A549 (cell line): ENCODE measurements around the gene REEP6.

Experiments used
- BHLHE40 ChIP-seq: IDR thresholded peaks from 2 replicates; pipeline ENCODE4 v1.6.1; 2012; ENCODE audit warnings: low read depth, low read length, inconsistent platforms
- CEBPB ChIP-seq, 2 experiments: fragments of >200 bp in 1 of 2; sonication (Bioruptor Twin) in 1 of 2; formaldehyde crosslinking in 1 of 2; IDR thresholded peaks; 2 replicates each; pipeline ENCODE4 v1.6.1; 2012 to 2016
- CTCF ChIP-seq: fragments of >200 bp; sonication (Bioruptor Twin); formaldehyde crosslinking; IDR thresholded peaks from 3 replicates; pipeline ENCODE4 v1.5.1; 2016
- EP300 ChIP-seq, 2 experiments: fragments of >200 bp; sonication (Bioruptor Twin); formaldehyde crosslinking; IDR thresholded peaks; 2 replicates in 1 of 2; 3 replicates in 1 of 2; pipeline ENCODE4 v1.6.1; 2016 to 2017
- GATA3 ChIP-seq: IDR thresholded peaks from 2 replicates; pipeline ENCODE4 v1.6.1; 2012; ENCODE audit warnings: borderline replicate concordance
- KDM1A ChIP-seq: fragments of 200-600 bp; sonication (generic); IDR thresholded peaks from 2 replicates; pipeline ENCODE4 v1.6.1; 2016; ENCODE audit warnings: low read depth, mild to moderate bottlenecking
- MAX ChIP-seq: IDR thresholded peaks from 2 replicates; pipeline ENCODE4 v1.6.1; 2012
- PBX3 ChIP-seq: IDR thresholded peaks from 2 replicates; pipeline ENCODE4 v1.6.1; 2012
- POLR2A ChIP-seq: IDR thresholded peaks from 2 replicates; pipeline ENCODE4 v1.6.1; 2012; ENCODE audit warnings: mild to moderate bottlenecking, low read length
- RAD21 ChIP-seq, 2 experiments: fragments of >200 bp in 1 of 2; sonication (Bioruptor Twin) in 1 of 2; formaldehyde crosslinking in 1 of 2; IDR thresholded peaks in 1 of 2; conservative IDR thresholded peaks in 1 of 2; 2 replicates in 1 of 2; 3 replicates in 1 of 2; pipeline ENCODE4 v1.6.1; 2012 to 2018; ENCODE audit warnings: inconsistent platforms in 1 of 2
- RCOR1 ChIP-seq: fragments of 150-350 bp; IDR thresholded peaks from 2 replicates; pipeline ENCODE4 v1.6.1; 2014; ENCODE audit warnings: antibody characterized with exemption, low read length, low read depth
- REST ChIP-seq: fragments of 200-600 bp; sonication (generic); IDR thresholded peaks from 2 replicates; pipeline ENCODE4 v1.6.1; 2016; ENCODE audit warnings: antibody characterized with exemption, mild to moderate bottlenecking, moderate library complexity
- RFX5 ChIP-seq: fragments of 450-650 bp; IDR thresholded peaks from 2 replicates; pipeline ENCODE4 v1.7.1; 2014; ENCODE audit warnings: antibody characterized with exemption, mild to moderate bottlenecking, moderate library complexity
- SMC3 ChIP-seq: fragments of >200 bp; sonication (Bioruptor Twin); formaldehyde crosslinking; IDR thresholded peaks from 3 replicates; pipeline ENCODE4 v1.6.1; 2018; ENCODE audit warnings: inconsistent platforms

GRCh38 chr19:1510807-1511206, 19.8 kb downstream of the REEP6 start:
- no peak for TF ChIP-seq CEBPB (IDR thresholded peaks at IDR 0.05)
- TF ChIP-seq KDM1A, result no peak
- no peak for TF ChIP-seq CTCF
- TF ChIP-seq GATA3, result no peak
- no peak for TF ChIP-seq PBX3
- TF ChIP-seq RCOR1, result no peak
- TF ChIP-seq POLR2A, result no peak
- no peak for TF ChIP-seq BHLHE40
- TF ChIP-seq EP300 (IDR thresholded peaks at IDR 0.05), result no peak
- TF ChIP-seq RFX5, result no peak
- TF ChIP-seq REST, result no peak
- TF ChIP-seq RAD21 (conservative IDR thresholded peaks at IDR 0.05 in 1 of 2, IDR thresholded peaks at IDR 0.05 in 1 of 2), result no peak
- no peak for TF ChIP-seq MAX
- TF ChIP-seq SMC3, result no peak
